Transverse colon (tissue), 3 donors: ENCODE measurements around the gene ZIC2.

Experiments used
- EP300 ChIP-seq: sonication (generic); formaldehyde crosslinking; IDR thresholded peaks from one replicate; pipeline ENCODE4 v1.6.1; 2017; ENCODE audit warnings: antibody characterized with exemption, low read depth
- TF ChIP-seq, protein P1 (sequence below), 5 experiments: fragments of 200-600 bp in 3 of 5; fragments of 450-650 bp in 2 of 5; sonication (generic) in 3 of 5; IDR thresholded peaks; 1 replicate in 2 of 5; 2 replicates in 3 of 5; pipeline ENCODE4 v1.5.1; 2016 to 2017; ENCODE audit warnings: antibody characterized with exemption in 5 of 5, inconsistent platforms in 3 of 5, mild to moderate bottlenecking in 2 of 5, moderate library complexity in 1 of 5

DNA sequence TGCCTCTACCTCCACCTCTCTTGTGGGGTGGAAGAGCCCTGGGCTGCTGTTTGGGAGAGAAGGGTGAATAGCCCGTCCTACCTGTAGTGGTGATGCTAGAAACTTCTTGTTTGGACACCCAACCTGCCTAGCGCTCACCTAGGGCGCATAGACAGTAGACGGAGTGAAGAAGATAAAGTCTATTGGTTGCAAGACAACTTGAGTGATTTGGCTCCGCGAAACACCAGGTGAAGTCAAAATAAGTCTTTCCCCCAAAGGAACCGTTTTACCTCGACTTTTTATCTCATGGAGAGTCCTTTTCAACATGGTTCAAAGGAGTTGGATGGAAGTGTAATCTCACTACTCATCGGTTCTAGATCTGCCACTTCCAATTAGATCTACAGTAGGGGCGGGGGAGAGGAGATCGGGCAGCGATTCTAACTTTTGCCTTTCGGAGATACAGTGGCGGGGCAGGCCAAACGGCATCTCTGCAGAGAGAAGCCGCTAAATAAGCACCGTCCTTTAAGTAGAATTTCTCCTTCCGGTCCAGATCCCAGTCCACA lies 9.3 kb upstream of the ZIC2 start:
- TF ChIP-seq, protein P1, sequence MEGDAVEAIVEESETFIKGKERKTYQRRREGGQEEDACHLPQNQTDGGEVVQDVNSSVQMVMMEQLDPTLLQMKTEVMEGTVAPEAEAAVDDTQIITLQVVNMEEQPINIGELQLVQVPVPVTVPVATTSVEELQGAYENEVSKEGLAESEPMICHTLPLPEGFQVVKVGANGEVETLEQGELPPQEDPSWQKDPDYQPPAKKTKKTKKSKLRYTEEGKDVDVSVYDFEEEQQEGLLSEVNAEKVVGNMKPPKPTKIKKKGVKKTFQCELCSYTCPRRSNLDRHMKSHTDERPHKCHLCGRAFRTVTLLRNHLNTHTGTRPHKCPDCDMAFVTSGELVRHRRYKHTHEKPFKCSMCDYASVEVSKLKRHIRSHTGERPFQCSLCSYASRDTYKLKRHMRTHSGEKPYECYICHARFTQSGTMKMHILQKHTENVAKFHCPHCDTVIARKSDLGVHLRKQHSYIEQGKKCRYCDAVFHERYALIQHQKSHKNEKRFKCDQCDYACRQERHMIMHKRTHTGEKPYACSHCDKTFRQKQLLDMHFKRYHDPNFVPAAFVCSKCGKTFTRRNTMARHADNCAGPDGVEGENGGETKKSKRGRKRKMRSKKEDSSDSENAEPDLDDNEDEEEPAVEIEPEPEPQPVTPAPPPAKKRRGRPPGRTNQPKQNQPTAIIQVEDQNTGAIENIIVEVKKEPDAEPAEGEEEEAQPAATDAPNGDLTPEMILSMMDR (IDR thresholded peaks at IDR 0.05), result no peak
- no peak for TF ChIP-seq EP300
